Islet precursor cell (in vitro differentiated cells): ENCODE measurements around the gene BRINP3.

ENCODE experiments used
- DNase-seq: peaks from one replicate; pipeline ENCODE4 v3.0.0-alpha.2; 2018

BRINP3 gene

GRCh38 chr1:190444464-190444863 is 33.2 kb downstream of the BRINP3 start:
- DNase-seq = no peak

- no peak for DNase-seq
Observed at GRCh38 chr1:190439447-190439846, 38.2 kb downstream of the BRINP3 start.

- no peak for DNase-seq
Observed at GRCh38 chr1:190436615-190437014, 41.0 kb downstream of the BRINP3 start.

GRCh38 chr1:190429932-190430331 is 47.7 kb downstream of the BRINP3 start:
- no peak for DNase-seq

GRCh38 chr1:190429141-190429540 is 48.5 kb downstream of the BRINP3 start:
- no peak for DNase-seq

GRCh38 chr1:190416239-190416638 is 61.4 kb downstream of the BRINP3 start:
- no peak for DNase-seq

GRCh38 chr1:190413142-190413541 is 64.5 kb downstream of the BRINP3 start:
- DNase-seq = no peak

GRCh38 chr1:190403402-190403801 is 74.3 kb downstream of the BRINP3 start:
- no peak for DNase-seq

GRCh38 chr1:190399233-190399632 is 78.4 kb downstream of the BRINP3 start:
- no peak for DNase-seq

GRCh38 chr1:190391582-190391981 is 86.1 kb downstream of the BRINP3 start:
- no peak for DNase-seq

- no peak for DNase-seq
Observed at GRCh38 chr1:190377991-190378390, 99.7 kb downstream of the BRINP3 start.

GRCh38 chr1:190377294-190377693 is 100.4 kb downstream of the BRINP3 start:
- DNase-seq = no peak

- no peak for DNase-seq
Observed at GRCh38 chr1:190376044-190376443, 101.6 kb downstream of the BRINP3 start.

- DNase-seq = no peak
Observed at GRCh38 chr1:190373705-190374336, 103.8 kb downstream of the BRINP3 start.

- DNase-seq = no peak
Observed at GRCh38 chr1:190367200-190367599, 110.5 kb downstream of the BRINP3 start.

- no peak for DNase-seq
Observed at GRCh38 chr1:190365283-190365682, 112.4 kb downstream of the BRINP3 start.

GRCh38 chr1:190353538-190354101 is 124.0 kb downstream of the BRINP3 start:
- no peak for DNase-seq

- no peak for DNase-seq
Observed at GRCh38 chr1:190344454-190344853, 133.2 kb downstream of the BRINP3 start.

- DNase-seq = no peak
Observed at GRCh38 chr1:190338829-190339228, 138.8 kb downstream of the BRINP3 start.

- no peak for DNase-seq
Observed at GRCh38 chr1:190328871-190329270, 148.8 kb downstream of the BRINP3 start.

GRCh38 chr1:190328361-190328760 is 149.3 kb downstream of the BRINP3 start:
- DNase-seq = no peak

GRCh38 chr1:190327271-190327670 is 150.4 kb downstream of the BRINP3 start:
- DNase-seq = no peak

GRCh38 chr1:190323530-190323929 is 154.1 kb downstream of the BRINP3 start:
- DNase-seq = no peak

- DNase-seq = no peak
Observed at GRCh38 chr1:190322274-190322673, 155.4 kb downstream of the BRINP3 start.

- no peak for DNase-seq
Observed at GRCh38 chr1:190320952-190321351, 156.7 kb downstream of the BRINP3 start.
